Stimulated activated CD4-positive, alpha-beta T cell treated with anti-CD3 and anti-CD28 coated beads, Interleukin-4, amount 100 ng/mL, for 4 hours (primary cell): ENCODE measurements around the gene EDIL3.

Experiments used
- DNase-seq, 2 experiments: peaks; one replicate each; pipeline ENCODE4 v3.0.0-alpha.2; 2020

Gene EDIL3

GRCh38 chr5:84292788-84293653 is 91.7 kb downstream of the EDIL3 start:
- no peak for DNase-seq

GRCh38 chr5:84292000-84292642 is 92.6 kb downstream of the EDIL3 start:
- DNase-seq, result no peak

GRCh38 chr5:84290673-84291072 is 94.0 kb downstream of the EDIL3 start:
- no peak for DNase-seq

GRCh38 chr5:84290161-84290560 is 94.5 kb downstream of the EDIL3 start:
- no peak for DNase-seq

- no peak for DNase-seq
Observed at GRCh38 chr5:84287951-84288350, 96.7 kb downstream of the EDIL3 start.

- DNase-seq, result no peak
Observed at GRCh38 chr5:84286662-84287061, 98.0 kb downstream of the EDIL3 start.

GRCh38 chr5:84285641-84286637 is 98.7 kb downstream of the EDIL3 start:
- no peak for DNase-seq

- no peak for DNase-seq
Observed at GRCh38 chr5:84281383-84281782, 103.3 kb downstream of the EDIL3 start.

GRCh38 chr5:84279234-84279633 is 105.4 kb downstream of the EDIL3 start:
- DNase-seq, result no peak

- DNase-seq, result no peak
Observed at GRCh38 chr5:84275609-84276008, 109.1 kb downstream of the EDIL3 start.

GRCh38 chr5:84274585-84275468 is 109.9 kb downstream of the EDIL3 start:
- DNase-seq, result no peak

- no peak for DNase-seq
Observed at GRCh38 chr5:84273517-84273883, 111.2 kb downstream of the EDIL3 start.

GRCh38 chr5:84272771-84273516 is 111.7 kb downstream of the EDIL3 start:
- no peak for DNase-seq

- no peak for DNase-seq
Observed at GRCh38 chr5:84265739-84266550, 118.7 kb downstream of the EDIL3 start.

GRCh38 chr5:84265130-84265529 is 119.5 kb downstream of the EDIL3 start:
- DNase-seq, result no peak

GRCh38 chr5:84260939-84261338 is 123.7 kb downstream of the EDIL3 start:
- no peak for DNase-seq

- DNase-seq, result no peak
Observed at GRCh38 chr5:84260140-84260539, 124.5 kb downstream of the EDIL3 start.

- DNase-seq, result no peak
Observed at GRCh38 chr5:84259283-84260045, 125.2 kb downstream of the EDIL3 start.

GRCh38 chr5:84257061-84257460 is 127.6 kb downstream of the EDIL3 start:
- no peak for DNase-seq

GRCh38 chr5:84255315-84255714 is 129.4 kb downstream of the EDIL3 start:
- DNase-seq, result no peak
